Measurements from ENCODE around the gene CSK.
A peak's percentile ranks its signal among the peaks of the same experiment; 100 is the strongest.

Gene CSK

DNA sequence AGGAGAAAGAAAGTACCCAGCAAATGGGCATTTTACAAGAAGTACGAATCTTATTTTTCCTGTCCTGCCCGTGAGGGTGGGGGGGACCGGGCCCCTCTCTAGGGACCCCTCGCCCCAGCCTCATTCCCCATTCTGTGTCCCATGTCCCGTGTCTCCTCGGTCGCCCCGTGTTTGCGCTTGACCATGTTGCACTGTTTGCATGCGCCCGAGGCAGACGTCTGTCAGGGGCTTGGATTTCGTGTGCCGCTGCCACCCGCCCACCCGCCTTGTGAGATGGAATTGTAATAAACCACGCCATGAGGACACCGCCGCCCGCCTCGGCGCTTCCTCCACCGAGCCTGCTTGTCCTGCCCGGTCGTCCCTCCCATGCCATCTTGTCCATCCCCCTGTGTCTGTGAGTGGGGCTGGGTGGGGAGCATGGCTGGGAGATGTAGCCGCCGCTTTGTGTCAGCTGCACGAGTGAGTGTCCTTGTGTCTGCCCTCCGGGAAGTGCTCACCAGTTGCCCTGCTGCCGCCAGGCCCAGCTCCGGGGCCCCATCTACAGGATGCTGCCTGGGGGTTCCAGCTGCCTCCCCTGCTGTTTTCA is 21.1 kb downstream of the CSK start:
- DNase-seq, result no peak

DNA sequence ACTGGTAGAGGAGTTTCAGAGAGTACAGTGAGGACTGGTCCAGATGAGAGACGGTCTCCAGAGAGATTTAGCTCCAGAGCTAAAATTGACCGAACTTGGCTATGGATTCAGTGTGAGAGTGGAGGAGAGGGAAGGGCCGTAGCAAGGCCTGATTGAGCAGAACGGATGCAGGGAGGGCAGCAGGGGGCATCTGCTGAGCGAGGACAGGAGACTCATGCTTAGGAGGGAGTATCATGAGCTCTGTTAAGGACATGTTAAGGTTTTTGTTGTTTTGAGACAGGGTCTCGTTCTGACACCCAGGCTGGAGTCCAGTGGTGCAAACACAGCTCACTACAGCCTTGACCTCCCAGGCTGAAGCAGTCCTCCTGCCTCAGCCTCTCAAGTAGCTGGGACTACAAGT is 23.1 kb downstream of the CSK start:
- DNase-seq, result no peak

DNA sequence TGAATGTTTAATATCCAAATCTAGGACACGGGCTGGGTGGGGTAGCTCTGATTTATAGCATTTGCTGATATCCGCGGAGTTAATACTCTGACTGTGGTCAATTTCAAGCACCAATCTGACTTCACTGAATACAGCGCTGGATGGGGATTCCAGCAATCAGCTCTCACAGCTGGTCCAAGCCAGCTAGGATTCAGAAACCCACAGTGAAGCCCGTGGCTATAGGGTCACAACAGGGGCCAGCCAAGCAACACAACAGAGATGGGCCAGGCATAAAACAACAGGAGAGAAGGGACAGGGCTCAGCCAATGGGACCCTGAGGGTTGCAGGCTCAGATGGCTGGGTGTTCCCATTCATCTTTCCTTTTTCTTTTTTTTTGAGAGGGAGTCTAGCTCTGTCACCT is 25.4 kb downstream of the CSK start:
- DNase-seq, result no peak

DNA sequence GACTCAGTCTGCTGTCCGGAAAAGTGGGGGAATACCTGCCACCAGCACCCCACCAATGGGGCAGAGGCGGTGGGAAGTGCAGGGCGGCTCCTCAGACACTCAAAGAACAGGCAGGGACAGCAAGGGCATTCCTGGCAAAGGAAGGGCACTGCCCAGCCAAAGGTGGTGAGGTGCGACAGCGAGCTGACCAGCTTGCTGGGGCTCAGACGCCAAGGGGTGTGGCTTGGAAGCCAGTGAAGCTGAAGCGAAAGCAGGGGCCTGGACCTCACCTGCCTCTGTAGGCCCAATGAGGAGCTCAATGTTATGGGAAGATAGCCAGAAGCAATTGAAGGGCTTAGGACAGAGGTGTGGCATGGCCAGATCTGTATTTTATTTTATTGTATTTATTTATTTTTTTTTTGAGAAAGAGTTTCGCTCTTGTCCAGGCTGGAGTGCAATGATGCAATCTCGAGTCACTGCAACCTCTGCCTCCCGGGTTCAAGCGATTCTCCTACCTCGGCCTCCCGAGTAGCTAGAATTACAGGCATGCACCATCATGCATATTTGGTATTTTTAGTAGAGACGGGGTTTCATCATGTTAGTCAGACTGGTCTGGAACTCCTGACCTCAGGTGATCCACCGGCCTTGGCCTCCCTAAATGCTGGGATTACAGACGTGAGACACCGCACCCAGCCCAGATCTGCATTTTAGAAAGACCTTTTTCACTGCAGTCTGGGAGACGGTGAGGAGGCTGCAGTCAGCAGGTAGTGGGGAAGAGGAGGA is 26.4 kb downstream of the CSK start:
- DNase-seq, result no peak

DNA sequence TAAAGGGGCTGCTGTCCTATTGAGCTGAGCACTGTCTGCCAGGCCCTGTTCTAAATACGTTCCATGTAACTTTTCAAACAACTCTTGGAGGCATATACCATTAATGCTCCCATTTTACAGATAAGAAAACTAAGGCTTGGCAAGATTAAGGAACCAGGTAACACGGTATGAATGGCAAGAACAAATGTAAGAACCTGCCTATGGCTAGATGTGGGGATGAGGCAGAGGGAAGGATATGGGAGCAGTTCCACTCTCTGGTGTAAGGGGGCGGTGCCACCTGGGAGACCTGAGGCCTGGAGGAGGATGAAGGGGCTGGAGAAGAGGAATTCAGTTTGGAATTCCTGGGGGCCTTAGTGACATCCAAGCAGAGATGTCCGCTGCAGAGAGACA is 27.0 kb downstream of the CSK start:
- no peak for DNase-seq

DNA sequence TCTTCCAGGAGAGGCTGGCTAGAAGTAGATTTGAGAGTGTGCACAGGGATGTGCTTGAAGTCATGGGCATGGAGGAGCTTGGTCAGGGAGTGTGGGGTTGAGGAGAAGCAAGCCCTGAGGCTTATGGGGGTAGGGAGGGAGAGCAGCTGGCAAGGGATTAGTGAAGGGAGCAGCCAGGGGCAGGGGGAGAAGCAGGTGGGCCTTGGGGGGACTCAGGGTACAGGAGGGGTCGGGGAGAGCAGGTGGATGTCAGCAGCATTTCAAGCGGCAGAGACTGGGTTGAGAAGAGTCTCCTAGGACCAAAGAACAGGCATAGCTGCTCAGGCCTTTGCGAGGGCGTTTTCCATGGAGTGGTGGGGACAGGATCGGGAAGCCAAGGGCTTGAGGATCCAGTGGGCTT is 27.4 kb downstream of the CSK start:
- DNase-seq, result no peak

DNA sequence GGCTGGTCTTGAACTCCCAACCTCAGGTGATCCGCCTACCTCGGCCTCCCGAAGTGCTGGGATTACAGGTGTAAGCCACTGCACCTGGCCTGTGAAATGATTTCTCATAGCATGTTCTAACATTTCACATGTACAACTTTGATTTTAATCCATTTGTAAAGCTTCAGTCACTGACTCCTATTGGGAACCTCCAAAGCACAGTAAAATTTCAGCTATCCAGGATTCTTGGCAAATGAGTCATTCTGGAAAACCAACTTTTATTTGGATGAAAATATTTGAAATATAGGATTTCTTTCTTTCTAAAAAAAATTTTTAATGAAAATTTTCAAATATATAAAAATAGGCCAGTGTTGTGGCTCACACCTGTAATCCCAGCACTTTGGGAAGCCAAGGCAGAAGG is 28.1 kb downstream of the CSK start:
- no peak for DNase-seq

DNA sequence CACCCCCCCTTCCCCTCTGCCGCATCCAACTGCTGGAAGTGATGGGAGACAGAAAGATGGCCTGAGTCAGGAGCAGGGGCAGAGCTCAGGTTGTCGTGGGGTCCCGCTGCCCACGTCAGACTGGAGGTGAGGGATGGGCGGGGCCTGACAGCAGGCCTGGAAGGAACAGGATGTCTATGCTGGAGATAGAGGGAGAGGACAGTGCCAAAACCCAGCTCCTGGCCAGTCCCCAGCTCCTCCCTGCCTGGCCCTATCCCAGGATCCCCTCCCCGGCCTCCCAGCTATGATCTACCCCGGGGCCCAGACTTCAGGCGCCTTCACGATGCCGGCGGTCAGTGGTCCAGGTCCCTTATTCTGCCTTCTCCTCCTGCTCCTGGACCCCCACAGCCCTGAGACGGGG is 30.7 kb downstream of the CSK start, which contains the start of gene LMAN1L:
Gene LMAN1L, plus strand, starts transcription at position 303 of the 400 bp plus-strand sequence. Its CDS starts 20 bp downstream, at position 323.
- DNase-seq, result no peak

DNA sequence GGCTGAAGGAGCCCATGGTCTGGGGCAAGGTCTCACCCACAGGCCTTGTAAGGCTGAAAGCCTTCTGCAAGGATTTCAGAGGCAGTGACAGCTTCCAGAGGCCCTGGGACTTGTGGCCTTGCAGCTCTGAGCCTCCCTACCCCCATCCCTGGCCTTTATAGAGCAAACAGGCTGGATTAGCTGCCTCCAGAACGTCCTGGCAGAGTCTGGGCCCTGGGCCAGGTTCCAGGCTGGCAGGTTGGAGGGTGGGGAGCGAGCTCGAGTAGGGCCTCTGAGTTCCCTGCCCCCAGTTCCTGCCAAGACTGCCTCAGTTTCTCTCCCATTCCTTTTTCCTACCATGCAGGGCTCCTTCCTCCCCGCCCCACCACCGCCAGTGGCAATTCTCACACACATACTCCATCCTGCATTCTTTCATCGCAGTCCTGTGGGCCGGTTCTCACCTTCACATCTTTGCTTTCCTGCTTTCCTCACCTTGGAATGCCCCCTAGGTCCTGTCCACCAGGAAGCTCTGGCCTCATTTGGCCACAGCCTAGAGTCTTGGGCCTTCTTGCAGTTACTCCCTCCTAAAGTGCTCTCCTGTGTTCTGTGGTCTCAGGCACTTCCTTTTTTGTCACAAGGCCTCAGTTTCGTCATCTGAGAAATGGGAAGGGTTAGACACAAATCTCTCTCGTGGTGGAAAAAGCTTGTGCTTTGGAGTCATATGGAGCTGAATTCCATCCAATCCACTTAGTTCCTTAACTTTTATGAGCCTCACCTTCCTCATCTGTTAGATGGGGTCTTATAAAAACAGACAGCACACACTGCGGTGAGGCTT is 33.4 kb downstream of the CSK start:
- no peak for DNase-seq

DNA sequence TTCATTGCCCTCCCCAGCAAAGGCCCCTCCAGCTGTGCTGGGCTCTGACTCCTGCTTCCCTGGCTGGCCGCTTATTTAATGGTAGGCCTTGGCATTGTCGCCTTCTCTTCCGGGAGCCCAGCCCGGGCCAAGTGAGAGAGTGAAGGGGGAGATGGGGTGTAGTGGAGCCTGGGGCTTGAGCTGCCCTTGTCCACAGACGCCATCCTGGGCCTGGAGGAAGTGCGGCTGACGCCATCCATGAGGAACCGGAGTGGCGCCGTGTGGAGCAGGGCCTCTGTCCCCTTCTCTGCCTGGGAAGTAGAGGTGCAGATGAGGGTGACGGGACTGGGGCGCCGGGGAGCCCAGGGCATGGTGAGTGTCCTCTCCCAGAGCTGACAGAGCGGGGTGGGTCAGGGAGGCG is 34.1 kb downstream of the CSK start:
- DNase-seq, result no peak

DNA sequence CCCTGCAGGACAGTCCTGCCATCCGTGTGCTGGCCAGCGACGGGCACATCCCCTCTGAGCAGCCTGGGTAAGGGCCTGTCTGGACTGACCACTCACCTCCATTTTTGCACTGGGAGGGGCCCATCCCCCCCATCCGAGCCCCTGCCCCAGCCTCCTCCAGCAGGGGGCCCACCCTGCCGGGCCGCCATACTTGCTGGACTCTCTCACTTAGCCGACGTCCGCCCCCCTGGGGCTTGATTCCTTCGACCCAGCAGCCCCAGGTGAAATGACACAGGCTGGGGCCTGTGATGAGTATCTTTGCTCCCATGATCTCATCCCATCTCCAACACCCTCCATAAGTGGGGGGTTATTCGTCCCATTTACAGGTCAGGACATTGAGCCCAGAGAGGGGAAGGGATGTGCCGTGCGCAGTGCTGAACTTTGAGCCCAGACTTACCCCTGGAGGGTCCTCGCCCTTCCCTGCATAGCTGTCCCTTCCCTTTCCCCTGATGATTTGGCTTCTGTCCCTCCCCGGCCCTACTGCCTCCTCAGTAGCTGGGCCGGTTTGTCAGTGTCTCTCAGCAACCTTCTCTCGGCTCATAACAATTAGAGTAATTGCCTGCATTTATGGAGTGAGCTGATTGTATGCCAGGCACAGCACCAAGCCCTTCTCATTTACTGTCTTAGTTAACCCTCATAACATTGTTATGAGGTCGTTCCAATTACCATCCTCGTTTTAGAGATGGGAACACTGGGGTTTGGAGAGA is 34.9 kb downstream of the CSK start:
- no peak for DNase-seq

DNA sequence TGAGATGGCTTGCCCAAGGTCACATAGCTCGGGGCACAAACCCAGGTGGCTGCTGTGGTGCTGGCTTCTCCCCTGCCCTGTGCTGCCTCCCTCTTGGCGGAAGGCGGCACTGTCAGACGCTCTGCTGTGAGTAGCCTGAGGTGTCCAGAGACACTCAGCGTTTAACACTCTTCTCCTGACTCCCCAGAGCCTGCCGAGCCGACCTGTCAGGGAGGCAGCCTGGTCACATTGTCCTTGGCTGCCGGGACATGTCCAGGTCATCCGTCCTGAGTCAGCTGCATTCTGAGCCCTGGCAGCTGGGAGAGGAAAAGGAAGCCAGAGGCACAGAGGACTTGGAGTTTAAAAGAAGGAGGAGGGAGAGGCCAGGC is 35.5 kb downstream of the CSK start:
- no peak for DNase-seq

DNA sequence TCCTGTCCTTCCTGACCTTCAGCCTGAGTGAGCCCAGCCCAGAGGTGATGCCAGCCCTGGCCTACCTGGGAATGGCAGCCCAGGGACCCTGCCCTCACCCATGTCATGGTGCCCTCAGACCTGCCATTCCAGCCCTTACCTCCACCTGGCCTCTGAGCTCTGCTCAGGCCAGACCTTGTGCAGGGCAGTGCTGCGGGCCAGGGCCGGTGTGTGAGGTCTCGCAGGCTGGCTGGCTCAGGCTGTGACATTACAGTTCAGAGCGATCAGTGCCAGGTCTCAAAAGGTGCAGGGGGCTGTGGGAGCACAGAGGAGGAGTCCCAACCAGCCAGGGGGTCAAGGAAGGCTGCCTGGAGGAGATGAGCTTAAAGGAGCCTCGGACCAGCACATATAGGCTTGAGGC is 38.2 kb downstream of the CSK start:
- DNase-seq, result no peak

DNA sequence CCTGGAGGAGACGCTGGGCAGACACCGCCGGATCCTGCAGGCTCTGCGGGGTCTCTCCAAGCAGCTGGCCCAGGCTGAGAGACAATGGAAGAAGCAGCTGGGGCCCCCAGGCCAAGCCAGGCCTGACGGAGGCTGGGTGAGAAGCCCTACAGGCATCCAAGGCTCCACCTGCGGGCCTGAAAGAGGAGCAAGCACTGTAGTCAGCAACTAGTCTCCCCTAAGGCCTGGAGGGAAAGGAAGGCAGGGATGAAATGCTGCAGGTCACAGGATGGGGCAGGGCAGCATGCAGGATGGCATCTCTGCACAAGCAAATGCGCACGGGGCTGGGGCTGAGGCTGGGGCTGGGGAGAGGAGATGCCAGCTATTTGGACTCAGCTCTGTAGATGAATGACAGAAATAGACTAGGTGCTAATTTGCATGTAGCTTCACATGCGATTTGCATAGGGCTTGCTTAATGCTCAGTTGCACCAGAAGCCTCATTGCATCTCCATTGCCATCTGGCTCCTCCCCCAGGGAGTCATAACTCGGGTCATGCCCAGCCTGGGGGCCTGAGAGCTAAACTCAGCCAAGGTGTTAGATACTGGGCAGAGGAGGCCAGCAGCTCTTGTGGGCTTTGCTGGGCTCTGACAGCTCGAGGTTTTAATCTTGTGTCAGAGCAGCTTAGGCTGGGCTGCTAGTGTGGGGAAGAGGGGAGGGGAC is 39.4 kb downstream of the CSK start:
- DNase-seq, result peak in 1 of 2 donors; percentile 43

DNA sequence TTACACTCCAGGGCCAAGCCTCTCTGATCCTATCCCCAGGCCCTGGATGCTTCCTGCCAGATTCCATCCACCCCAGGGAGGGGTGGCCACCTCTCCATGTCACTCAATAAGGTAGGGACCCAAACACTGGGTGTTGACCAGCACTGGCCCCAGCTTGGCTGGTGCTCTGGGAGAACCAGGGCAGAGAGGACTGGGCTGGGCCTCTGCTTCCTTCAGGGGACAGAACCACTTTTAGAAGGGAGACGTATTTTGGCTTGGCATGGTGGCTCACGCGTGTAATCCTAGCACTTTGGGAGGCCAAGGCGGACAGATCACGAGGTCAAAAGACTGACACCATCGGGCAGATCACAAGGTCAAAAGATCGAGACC is 39.9 kb downstream of the CSK start:
- DNase-seq, result no peak

DNA sequence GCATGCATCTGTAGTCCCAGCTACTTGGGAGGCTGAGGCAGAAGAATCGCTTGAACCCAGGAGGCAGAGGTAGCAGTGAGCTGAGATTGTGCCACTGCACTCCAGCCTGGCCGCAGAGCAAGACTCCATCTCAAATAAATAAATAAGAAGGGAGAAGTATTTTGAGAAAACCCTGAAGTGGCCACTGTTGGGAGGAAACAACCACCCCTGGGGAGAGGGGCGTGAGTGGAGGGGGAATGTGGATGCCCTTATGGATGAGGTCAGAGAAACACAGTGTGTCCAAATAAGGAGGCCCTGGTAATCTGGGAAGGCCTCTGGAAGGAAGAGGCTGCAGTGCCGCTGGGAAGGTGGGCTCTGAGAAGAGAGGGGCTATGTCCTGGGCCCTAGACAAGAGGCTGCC is 40.4 kb downstream of the CSK start:
- no peak for DNase-seq

DNA sequence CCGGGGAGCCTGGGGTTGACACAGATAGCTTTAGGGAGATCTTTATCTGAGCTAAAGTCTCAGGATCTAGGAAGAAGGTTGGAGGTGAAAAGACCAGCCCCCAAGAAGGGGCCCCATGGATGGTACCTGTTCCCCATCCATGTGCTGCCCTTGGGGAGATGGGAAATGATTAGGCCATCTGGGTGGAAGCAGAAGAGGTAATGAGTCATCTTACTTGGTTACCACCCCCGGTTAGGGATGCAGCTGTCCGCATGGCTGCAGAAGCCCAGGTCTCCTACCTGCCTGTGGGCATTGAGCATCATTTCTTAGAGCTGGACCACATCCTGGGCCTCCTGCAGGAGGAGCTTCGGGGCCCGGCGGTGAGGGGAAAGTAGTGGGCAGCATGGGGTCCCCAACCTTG is 41.4 kb downstream of the CSK start:
- DNase-seq, result no peak

DNA sequence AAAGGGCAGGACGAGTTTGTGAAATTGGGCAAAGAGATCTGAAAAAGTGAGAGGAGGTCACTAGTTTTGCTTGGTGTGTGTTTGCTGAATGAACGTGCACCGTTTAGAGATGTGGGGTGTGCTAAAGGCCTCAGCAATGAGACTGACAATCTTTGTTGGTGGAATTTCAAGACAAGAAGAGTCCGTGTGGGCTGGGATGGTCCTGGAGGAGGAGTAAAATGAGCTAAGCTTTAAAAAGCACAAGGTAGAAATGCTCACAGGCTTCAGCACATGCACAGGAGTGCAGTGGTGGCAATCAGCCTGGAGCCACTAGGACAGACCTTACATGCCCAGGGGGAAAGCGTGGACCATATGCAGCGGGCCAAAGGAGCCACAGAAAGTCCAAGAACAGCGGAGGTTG is 43.1 kb downstream of the CSK start:
- DNase-seq, result no peak

DNA sequence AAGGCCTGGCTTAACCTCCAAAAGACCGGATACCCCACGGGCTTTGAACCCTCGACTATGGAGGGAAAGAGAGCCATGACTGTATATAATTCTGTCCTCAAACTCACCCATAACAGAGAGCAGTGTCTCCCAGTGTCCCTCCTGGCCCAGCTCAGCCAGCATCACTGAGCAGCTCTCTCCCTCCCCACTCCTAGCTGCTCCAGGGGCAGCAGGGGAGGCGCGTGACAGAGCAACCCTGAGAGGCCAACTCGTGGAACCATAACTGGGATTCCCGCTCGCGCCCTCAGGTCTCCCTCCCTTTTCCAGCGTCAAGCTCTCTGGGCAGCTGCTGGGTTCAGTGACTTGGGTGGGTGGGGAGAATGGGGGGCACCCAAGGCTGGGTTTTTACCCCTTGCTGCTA is 44.0 kb downstream of the CSK start:
- no peak for DNase-seq

DNA sequence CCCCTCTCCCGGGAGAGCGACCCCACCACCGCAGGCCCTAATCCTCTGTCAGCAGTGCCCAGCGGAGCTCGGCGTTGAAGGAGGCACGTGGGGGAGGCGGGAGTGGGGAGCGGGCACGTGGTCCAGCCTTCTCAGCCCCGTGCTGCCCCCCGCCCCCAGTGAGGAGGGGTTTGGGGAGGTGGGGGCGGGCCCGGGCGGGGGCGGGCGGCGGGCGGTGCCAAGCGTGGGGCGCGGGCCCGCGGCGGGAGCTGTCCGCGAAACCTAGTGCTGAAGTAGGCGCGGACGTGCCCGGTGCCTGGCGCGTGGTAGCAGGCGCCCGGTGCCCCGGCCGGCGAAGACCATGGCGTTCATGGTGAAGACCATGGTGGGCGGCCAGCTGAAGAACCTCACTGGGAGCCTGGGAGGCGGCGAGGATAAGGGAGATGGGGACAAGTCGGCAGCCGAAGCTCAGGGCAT is 44.5 kb downstream of the CSK start, which contains the start of gene CPLX3:
Gene CPLX3, plus strand, starts transcription at position 264 of the 456 bp plus-strand sequence. Its CDS starts 77 bp downstream, at position 341.
- DNase-seq, result peak in 1 of 2 donors; percentile 45

DNA sequence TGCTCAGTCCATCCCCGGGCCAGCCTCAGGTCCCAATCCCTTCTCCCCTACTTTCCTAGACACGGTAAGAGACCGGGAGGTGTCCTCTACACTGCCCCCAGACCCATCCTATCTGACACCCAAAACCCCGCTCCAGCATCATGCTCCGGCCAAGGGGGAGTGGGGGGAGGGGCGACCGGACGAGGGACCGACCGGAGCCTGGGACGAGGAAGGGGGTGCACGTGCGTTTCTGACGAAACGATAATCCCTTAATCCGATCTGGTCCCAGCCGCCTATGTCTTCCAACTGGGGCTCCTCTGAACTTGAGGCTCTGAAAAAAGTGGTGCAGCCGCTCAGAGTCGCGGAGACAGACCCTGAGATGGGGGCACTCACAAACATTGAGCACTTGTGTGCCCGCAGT is 45.0 kb downstream of the CSK start:
- DNase-seq, result no peak

DNA sequence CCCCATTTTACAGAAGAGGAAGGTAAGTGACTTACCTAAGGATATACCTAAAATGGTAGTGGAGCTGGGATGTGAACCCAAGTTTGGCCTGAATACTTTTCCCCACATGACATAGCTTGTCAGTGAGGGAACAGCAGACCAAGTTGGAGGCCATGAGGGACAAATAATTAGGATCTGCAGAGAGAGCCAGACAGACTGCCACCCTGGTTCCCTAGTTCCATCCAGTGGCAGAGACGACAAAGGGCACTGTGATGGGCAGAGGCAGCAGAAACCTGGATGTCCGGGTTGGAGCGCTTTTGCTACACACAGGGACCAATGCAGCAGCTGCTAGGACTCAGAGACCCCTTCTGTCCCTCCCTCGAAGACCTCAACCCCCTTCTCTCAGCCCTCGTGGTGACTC is 45.7 kb downstream of the CSK start:
- DNase-seq, result no peak

DNA sequence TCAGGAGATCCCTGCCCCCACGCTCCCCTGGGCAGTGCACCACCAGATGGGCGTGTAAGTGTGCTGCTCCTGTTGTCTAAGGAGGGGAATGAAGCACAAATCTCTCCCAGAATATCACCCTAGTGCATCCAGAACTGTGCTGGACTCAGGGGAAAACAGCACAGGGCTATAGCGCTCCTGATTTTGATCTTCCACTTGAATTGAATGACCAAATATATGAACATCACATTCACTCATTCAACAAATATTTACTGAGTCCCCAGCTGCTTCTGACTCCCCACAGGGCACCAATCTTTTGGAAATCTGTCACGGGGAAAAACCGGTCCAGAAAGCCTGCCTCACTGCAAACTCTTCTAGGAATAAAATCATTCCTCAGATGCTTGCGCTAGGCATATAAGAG is 47.0 kb downstream of the CSK start:
- DNase-seq, result no peak

Data from CD4-positive, alpha-beta T cell treated with Interleukin-4 for 1 hour (primary cell).